NB4 (cell line): ENCODE data around the gene ANKRD42.

Source experiments
- DNase-seq: peaks from one replicate; pipeline ENCODE4 v3.0.0; 2010; ENCODE audit warnings: low read depth
- H3K4me3 ChIP-seq: one replicate; pipeline ENCODE4 v1.5.1; 2011; ENCODE audit warnings: mild to moderate bottlenecking, low read depth, low read length, moderate library complexity
- CTCF ChIP-seq: IDR thresholded peaks from one replicate; pipeline ENCODE4 v1.5.1; 2012; ENCODE audit warnings: low read depth, low read length
- MAX ChIP-seq: IDR thresholded peaks from 2 replicates; pipeline ENCODE4 v1.6.1; 2011; ENCODE audit warnings: low read depth, low read length
- MYC ChIP-seq: IDR thresholded peaks from 2 replicates; pipeline ENCODE4 v1.6.1; 2011; ENCODE audit warnings: low read depth, low read length
- POLR2A ChIP-seq: IDR thresholded peaks from 2 replicates; pipeline ENCODE4 v1.6.1; 2011; ENCODE audit warnings: mild to moderate bottlenecking; ENCODE audit not compliant: insufficient read length; ENCODE audit errors: extremely low read depth

The ANKRD42 gene

GRCh38 chr11:83220260-83220659 is 26.7 kb downstream of the ANKRD42 start:
- no peak for TF ChIP-seq CTCF
- no peak for TF ChIP-seq MYC
- TF ChIP-seq MAX, result no peak
- no peak for TF ChIP-seq POLR2A
- H3K4me3 ChIP-seq, result no peak overlapping the region
- no peak for DNase-seq

GRCh38 chr11:83221694-83222093 is 28.2 kb downstream of the ANKRD42 start:
- DNase-seq, result no peak
- no peak overlapping the region for H3K4me3 ChIP-seq
- TF ChIP-seq MAX (no peak), POLR2A (no peak), MYC (no peak), CTCF (no peak)

GRCh38 chr11:83222499-83222898 is 29.0 kb downstream of the ANKRD42 start:
- no peak overlapping the region for H3K4me3 ChIP-seq
- TF ChIP-seq POLR2A (no peak), MYC (no peak), CTCF (no peak), MAX (no peak)
- no peak for DNase-seq

GRCh38 chr11:83223457-83223856 is 29.9 kb downstream of the ANKRD42 start:
- no peak for DNase-seq
- TF ChIP-seq POLR2A (no peak), MYC (no peak), MAX (no peak), CTCF (no peak)
- no peak overlapping the region for H3K4me3 ChIP-seq

GRCh38 chr11:83235825-83236224 is 42.3 kb downstream of the ANKRD42 start:
- DNase-seq, result no peak
- H3K4me3 ChIP-seq, result no peak overlapping the region
- no peak for TF ChIP-seq MYC
- no peak for TF ChIP-seq CTCF
- TF ChIP-seq POLR2A, result no peak
- TF ChIP-seq MAX, result no peak

- H3K4me3 ChIP-seq, result no peak overlapping the region
- no peak for DNase-seq
- TF ChIP-seq CTCF (no peak), POLR2A (no peak), MYC (no peak), MAX (no peak)
These were observed 44.6 kb downstream of the ANKRD42 start for GRCh38 chr11:83238111-83238510.
